GM12873 (cell line): ENCODE data around the gene ZNF410.

Experiments
- CTCF ChIP-seq: IDR thresholded peaks from 2 replicates; pipeline ENCODE4 v1.5.1; 2012; ENCODE audit warnings: low read depth, mild to moderate bottlenecking, moderate library complexity, low read length, control low read depth; ENCODE audit not compliant: insufficient read depth; ENCODE audit errors: missing control alignments

ZNF410 gene

DNA sequence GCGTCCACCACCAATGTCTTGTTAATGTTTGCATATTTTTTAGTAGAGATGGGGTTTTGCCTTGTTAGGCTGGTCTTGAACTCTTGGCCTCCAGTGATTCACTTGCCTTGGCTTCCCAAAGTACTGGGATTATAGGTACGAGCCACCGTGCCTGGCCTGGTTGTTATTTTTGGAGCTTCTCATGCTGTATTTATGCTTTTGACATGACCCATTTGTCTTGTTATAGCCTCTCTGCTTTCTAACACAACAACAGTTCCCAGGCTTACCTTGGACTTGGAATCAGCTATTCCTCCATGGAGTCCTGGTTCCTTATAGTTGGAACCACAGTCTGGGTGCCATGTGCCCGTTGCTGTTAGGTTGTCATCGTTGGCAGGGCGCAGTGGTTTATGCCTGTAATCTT, 29.7 kb downstream of the ZNF410 start:
- TF ChIP-seq CTCF: no peak

GRCh38 chr14:73924337-73924736, 37.7 kb downstream of the ZNF410 start:
- no peak for TF ChIP-seq CTCF

DNA sequence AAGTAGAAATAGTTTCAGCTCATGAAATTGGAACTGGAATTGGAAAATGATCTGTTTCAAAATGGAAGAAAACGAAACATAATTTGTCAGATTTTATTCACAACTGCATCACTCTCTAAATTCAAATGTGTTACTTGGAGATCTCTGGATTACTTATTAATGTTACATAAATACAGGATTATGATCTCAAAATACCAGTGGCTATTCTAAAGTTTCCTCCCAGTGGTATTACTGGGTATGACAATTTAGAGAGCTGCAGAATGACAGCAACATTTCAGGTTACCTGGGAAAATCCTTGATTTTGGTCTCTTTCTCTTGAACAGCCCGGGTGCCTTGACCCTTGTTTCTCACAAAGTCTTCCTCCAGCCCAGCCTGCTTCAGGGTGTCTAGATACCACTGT, 49.0 kb downstream of the ZNF410 start:
- peak; percentile 37 for TF ChIP-seq CTCF

GRCh38 chr14:73936548-73936947, 49.9 kb downstream of the ZNF410 start:
- TF ChIP-seq CTCF: no peak

DNA sequence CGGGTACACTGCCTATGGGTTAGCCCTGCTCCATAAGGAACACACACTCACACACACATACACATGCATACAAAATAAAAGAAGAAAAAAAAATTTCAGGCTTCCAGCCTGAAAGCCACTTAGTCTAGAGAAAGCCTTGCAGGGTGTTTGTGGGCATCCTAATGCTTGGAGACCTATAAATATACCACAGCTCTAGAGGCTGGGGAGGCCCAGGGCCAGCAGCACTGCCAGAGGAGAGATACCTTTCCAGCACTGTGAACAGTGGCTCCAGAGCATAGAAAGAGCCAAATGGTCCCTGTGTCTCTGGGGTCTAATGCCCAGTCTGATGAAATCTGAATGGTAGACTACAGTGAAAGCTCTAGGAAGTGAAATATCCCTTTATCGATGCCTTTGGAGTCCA, 50.4 kb downstream of the ZNF410 start:
- TF ChIP-seq CTCF: no peak

DNA sequence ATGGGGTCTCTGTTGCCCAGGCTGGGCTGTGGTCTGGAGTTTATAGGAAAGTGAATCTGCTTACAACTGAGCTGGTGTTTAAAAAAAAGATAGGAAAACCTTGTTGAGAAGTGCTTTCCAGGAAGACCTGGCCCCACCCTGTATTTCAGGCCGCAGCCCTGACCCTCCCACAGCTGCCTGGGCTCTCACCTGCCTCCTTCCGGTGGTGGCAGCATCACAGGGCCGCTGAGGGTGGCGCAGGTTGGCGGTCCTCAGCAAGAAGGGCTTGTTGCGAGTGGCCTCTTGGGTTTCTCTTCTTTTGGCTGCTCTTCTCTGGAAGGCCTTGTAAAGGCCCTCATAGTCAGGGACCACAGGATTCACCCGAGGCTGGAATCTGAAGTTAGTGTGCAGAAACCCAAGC, 55.5 kb downstream of the ZNF410 start:
- no peak for TF ChIP-seq CTCF

DNA sequence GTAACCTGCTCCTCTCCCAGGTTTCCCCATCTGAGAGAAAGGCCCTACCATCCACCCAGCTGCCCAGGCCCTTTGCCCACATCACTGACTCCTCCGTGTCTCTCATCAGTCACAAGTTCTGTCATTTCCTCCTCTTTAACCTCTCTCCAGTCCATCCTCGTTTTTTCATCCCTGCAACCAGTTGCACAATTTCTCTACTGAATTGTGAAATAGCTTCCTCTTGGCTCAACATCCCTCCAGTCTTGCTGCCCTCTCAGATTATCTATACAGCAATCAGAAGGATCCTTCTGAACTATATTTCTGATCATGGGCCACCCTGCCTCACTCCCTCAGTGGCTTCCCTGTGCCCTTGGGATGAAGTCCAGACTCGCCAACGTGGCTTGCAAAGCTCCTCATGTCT, 56.4 kb downstream of the ZNF410 start:
- TF ChIP-seq CTCF: no peak
